Endothelial cell of umbilical vein (primary cell): Measurements from ENCODE around the gene HBE1.

Experiments
- CTCF ChIP-seq, 2 donors: IDR thresholded peaks; 1 replicate in 1 of 2; 2 replicates in 1 of 2; pipeline ENCODE4 v1.5.1; 2011; ENCODE audit warnings: low read length in 2 of 2, mild to moderate bottlenecking in 2 of 2, moderate library complexity in 2 of 2, control low read depth in 1 of 2, inconsistent platforms in 1 of 2, low read depth in 1 of 2; ENCODE audit not compliant: insufficient read depth in 1 of 2; ENCODE audit errors: extremely low read depth in 1 of 2
- EZH2 ChIP-seq: IDR thresholded peaks from 2 replicates; pipeline ENCODE4 v1.6.1; 2012; ENCODE audit warnings: borderline replicate concordance, low read depth, mild to moderate bottlenecking, moderate library complexity, low read length, inconsistent platforms; ENCODE audit not compliant: severe bottlenecking
- POLR2AphosphoS5 ChIP-seq: IDR thresholded peaks from 2 replicates; pipeline ENCODE4 v1.6.1; 2012; ENCODE audit warnings: low read depth, mild to moderate bottlenecking, control low read depth, low read length, moderate library complexity; ENCODE audit not compliant: insufficient read depth

GRCh38 chr11:5291207-5291838 is 21.6 kb upstream of the HBE1 start:
- TF ChIP-seq CTCF (IDR thresholded peaks at IDR 0.05; ENCODE audit: extremely low read depth in 1 of 2, insufficient read depth in 1 of 2, low read depth in 1 of 2, low read length in 2 of 2) (peak; percentile 55 to 64), EZH2 (no peak), POLR2AphosphoS5 (no peak)
